NCI-H345 (cell line): ENCODE data around the gene NDFIP2.
"Not testable (repeated sequence)": the region's sequence is repeated elsewhere in the genome, so short reads cannot be mapped to it uniquely, and the experiment has no call there.

Experiments used
- DNase-seq: peaks from one replicate; lab custom pipeline; 2025; lab: John Stamatoyannopoulos, UW

The NDFIP2 gene

DNA sequence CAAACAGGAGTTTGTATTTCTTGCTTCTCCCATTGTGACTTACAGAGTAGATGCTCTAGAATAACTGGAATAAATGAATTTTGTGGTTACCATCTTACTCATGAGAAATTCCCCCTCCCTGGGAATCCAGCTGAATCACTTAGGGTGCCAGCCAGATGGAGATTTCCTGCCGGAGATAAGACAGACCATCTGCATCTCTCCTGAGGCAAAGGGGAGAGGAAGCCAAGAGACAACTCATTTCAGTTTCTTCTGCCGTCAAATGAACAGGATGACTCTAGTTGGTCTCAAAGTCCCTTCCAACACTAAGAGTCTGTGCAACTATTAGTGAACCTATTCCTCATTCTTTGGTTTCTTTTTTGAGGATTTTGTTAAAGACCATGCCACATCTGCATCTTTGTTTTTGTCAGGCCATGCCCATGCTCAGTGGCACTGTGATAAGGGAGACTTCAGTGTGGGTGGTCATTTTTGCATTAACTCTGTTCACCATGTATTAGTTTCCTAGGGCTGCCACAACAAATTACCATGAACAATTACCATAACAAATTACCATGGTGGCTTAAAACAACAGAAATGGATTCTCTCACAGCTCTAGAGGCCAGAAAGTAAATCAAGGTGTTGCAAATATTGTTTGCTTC, 112.8 kb downstream of the NDFIP2 start:
- no peak for DNase-seq

DNA sequence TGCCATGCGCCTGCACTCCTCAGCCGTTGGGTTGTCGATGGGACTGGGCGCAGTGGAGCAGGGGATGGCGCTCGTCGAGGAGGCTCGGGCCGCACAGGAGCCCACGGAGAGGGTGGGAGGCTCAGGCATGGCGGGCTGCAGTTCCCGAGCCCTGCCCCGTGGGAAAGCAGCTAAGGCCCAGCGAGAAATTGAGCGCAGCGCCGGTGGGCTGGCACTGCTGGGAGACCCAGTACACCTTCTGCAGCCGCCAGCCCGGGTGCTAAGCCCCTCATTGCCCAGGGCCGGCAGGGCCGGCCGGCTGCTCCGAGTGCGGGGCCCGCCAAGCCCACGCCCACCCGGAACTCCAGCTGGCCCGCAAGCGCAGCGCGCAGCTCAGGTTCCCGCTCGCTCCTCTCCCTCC, 119.2 kb downstream of the NDFIP2 start:
- not testable (repeated sequence) for DNase-seq

DNA sequence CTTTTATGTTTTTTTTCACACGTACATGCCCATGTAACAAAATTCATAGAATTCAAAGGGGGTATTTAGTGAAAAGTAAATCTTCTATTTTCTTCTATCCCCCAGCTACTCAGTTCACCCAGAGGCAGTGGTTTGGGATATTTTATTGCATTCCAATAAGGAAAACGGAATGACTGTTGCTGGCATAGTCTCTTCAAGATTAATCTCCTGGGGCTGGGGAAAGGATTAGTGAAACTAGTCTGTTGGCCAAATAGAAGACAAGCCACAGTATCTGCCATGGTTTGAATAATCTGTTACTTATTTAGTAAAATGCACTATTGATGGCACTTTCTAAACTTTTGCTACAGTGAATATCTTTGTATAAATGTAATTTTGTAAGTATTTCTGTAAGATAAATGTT, 122.0 kb downstream of the NDFIP2 start:
- DNase-seq, result no peak

DNA sequence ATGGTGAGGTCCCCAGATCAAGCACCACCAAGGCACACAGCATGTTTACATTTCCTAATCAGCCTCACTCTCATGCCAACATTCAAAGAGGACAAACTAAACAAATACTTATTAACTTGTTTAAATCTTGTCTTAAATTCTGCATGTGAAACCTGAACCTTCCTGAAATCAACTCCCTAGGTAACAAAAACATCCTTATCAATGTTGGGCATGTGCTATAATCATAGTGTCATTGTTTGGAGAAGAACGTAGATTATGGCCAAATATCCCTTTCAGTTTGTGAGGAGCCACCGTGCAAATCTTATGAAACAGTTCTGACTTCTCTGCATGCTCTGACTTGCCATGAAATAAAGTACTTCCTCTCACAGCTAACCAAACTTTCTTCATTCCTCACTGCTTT, 123.8 kb downstream of the NDFIP2 start:
- DNase-seq, result no peak
